Nephron progenitor cell (in vitro differentiated cells): ENCODE results near the gene ALS2CL.

ENCODE experiments used
- DNase-seq: peaks from one replicate; pipeline ENCODE4 v3.0.0; 2021
- H3K27ac Mint-ChIP-seq: 2 replicates; pipeline ENCODE4 v1.8.0; 2021; ENCODE audit warnings: mild to moderate bottlenecking, moderate library complexity, mixed read lengths
- H3K27me3 Mint-ChIP-seq: 2 replicates; pipeline ENCODE4 v1.8.0; 2021; ENCODE audit warnings: mild to moderate bottlenecking, low read depth, mixed read lengths; ENCODE audit not compliant: poor library complexity
- H3K36me3 Mint-ChIP-seq: 2 replicates; pipeline ENCODE4 v1.8.0; 2021; ENCODE audit warnings: low read depth, mixed read lengths
- H3K4me1 Mint-ChIP-seq: 2 replicates; pipeline ENCODE4 v1.8.0; 2021; ENCODE audit warnings: mixed read lengths
- H3K4me3 Mint-ChIP-seq: 2 replicates; pipeline ENCODE4 v1.8.0; 2021; ENCODE audit warnings: mild to moderate bottlenecking, moderate library complexity, mixed read lengths
- H3K9me3 Mint-ChIP-seq: 2 replicates; pipeline ENCODE4 v1.8.0; 2021; ENCODE audit warnings: mild to moderate bottlenecking, moderate library complexity, mixed read lengths
- TF ChIP-seq, protein P1 (sequence below): fragments of 200-600 bp; sonication (generic); IDR thresholded peaks from 2 replicates; pipeline ENCODE4 v1.5.0; 2021; ENCODE audit warnings: antibody characterized with exemption

Gene ALS2CL

DNA sequence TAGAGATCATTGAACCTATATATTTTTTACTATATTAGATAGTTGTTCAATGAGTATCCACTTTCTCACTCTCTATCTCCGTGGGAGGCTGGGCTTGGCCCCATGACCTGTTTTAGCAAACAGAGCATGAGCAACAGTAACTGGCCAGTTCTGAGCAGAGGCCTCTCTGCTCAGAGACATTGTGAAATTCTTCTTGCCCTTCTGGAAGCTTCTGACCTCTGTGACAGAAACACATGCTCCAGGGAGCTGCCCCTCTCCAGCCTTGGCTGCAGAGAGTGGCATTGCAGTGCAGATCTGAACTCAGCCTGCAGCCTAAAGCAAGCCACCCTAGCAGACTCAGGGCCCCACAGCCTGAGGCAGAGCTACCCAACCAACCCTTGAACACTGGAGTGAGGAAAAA lies 60.7 kb downstream of the ALS2CL start:
- H3K4me1 Mint-ChIP-seq = peaks cover 36% of the 10 kb centered on the region
- no peak overlapping the region for H3K27ac Mint-ChIP-seq
- H3K27me3 Mint-ChIP-seq = peaks cover 16% of the 10 kb centered on the region
- H3K9me3 Mint-ChIP-seq = no peaks in the 10 kb centered on the region
- H3K4me3 Mint-ChIP-seq = no peak overlapping the region
- TF ChIP-seq, protein P1, sequence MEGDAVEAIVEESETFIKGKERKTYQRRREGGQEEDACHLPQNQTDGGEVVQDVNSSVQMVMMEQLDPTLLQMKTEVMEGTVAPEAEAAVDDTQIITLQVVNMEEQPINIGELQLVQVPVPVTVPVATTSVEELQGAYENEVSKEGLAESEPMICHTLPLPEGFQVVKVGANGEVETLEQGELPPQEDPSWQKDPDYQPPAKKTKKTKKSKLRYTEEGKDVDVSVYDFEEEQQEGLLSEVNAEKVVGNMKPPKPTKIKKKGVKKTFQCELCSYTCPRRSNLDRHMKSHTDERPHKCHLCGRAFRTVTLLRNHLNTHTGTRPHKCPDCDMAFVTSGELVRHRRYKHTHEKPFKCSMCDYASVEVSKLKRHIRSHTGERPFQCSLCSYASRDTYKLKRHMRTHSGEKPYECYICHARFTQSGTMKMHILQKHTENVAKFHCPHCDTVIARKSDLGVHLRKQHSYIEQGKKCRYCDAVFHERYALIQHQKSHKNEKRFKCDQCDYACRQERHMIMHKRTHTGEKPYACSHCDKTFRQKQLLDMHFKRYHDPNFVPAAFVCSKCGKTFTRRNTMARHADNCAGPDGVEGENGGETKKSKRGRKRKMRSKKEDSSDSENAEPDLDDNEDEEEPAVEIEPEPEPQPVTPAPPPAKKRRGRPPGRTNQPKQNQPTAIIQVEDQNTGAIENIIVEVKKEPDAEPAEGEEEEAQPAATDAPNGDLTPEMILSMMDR = no peak
- no peaks in the 10 kb centered on the region for H3K36me3 Mint-ChIP-seq
- DNase-seq = no peak

DNA sequence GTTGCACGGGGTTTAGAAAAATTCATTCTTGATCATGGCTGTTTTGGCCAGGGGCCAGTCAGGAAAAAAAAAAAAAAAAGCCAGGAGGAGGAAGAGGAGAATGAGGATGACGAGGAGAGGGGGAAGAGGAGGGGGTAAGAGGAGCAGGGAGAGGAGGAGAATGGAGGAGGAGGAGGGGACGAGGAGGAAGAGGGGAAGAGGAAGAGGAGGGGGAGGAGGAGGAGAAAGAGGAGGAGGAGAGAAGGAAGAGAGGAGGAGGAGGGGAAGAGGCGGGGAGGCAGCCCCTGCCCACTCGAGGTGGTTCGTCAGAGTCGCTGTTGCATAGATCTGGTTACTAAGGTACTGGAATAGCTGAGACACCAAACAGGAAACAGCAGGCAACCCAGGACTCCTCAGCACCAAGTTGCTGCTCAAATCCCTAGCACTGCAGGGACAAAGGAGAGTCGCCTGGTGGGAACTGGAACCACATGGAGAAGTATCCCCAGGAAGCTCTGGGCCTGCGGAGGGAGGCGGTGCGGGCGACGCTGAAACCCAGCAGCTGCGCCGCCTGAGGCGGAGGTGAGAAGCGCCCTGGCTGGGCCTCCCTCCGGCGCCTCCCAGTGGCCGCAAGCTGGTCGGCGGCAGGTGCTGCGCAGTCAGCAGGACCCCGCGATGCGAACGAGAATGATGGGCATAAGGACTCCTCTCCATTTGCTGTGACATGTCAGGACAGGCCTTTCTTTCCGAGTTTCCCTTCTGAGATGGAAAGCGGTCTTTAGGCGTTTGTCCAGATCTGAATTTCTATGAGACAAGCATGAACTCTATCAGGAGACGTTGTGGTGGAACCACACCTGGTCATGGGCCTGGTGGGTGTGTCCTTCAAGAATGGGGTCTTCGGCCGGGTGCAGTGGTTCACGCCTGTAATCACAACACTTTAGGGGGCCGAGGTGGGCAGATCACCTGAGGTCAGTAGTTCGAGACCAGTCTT lies 63.6 kb downstream of the ALS2CL start:
- Mint-ChIP-seq H3K9me3 (no peaks in the 10 kb centered on the region), H3K4me1 (peaks cover 47% of the 10 kb centered on the region), H3K27me3 (peaks cover 14% of the 10 kb centered on the region), H3K4me3 (peak overlapping the region; percentile 69), H3K27ac (peak overlapping the region; percentile 98), H3K36me3 (no peaks in the 10 kb centered on the region)
- DNase-seq = peak; percentile 84
- TF ChIP-seq, protein P1 = peak; percentile 97

DNA sequence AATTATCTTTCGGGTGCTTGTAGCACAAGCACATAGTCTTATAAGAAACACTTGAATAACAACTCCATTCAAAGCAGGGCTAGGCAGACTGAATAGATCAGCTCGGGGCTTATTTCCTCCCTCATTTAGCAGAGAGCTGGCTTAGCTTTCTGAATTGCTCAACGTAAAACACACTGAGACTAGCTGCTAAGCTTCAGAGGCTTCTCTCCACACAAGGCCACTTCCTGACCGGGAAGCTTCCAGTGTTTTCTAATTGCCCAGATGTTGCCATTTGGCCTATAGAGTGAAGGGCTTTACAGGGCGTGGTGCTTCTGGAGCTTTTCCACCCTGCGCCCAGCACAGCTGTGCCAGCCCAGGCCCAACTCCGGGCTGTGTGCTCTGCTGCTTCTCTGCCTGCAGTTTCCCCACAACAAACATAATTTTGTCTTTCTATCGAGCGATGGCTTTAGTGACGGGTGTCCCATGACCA lies 64.5 kb downstream of the ALS2CL start:
- H3K4me3 Mint-ChIP-seq = peak overlapping the region; percentile 69
- H3K27ac Mint-ChIP-seq = peak overlapping the region; percentile 98
- H3K9me3 Mint-ChIP-seq = no peaks in the 10 kb centered on the region
- no peaks in the 10 kb centered on the region for H3K36me3 Mint-ChIP-seq
- H3K27me3 Mint-ChIP-seq = peaks cover 6% of the 10 kb centered on the region
- DNase-seq = no peak
- TF ChIP-seq, protein P1 = no peak
- H3K4me1 Mint-ChIP-seq = peaks cover 47% of the 10 kb centered on the region

DNA sequence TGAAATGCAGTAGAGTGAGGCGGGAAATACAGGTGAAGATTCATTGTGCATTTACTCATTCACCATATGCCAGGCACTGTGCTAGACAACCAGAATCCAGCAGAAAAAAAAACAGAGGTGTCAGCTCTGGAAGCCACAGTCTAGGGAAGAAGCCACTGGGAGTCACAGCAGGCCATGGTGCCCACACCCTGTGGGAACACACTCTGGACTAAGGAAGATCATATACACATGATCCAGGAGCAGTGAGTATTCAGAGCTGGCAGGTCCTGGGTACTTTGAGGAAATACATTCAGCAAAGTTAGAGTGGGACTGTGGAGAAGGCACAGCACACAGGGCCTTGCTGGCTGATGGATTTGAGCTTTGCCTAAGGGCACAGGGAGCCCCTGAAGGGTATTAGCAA lies 66.4 kb downstream of the ALS2CL start:
- no peak overlapping the region for H3K27ac Mint-ChIP-seq

DNA sequence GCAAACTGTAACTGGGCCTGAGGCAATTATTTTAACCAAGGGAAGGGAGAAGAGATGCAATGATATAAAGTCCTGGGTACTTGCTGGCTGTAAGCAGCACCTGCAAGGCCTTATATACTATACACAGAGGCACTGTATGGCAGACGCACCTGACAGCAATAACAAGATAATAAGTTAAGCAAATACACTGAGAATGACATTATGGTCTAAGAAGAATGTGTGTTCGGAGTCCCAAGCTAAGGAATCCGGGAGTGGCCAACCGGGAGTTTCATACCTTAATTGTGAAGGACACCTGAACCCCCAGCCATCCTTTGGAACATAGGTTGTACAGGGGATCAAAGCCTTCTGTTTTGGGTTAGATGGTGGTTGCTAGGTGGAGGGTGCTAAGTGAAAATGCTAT lies 67.4 kb downstream of the ALS2CL start:
- Mint-ChIP-seq H3K36me3 (no peaks in the 10 kb centered on the region), H3K4me1 (peaks cover 41% of the 10 kb centered on the region), H3K27ac (no peak overlapping the region), H3K4me3 (no peak overlapping the region), H3K9me3 (no peaks in the 10 kb centered on the region), H3K27me3 (peaks cover 2% of the 10 kb centered on the region)
- TF ChIP-seq, protein P1 = no peak
- DNase-seq = no peak

More for the DNA sequence above, 66.4 kb downstream of the ALS2CL start:
- no peak for DNase-seq
- Mint-ChIP-seq H3K4me3 (no peak overlapping the region), H3K27me3 (peaks cover 5% of the 10 kb centered on the region), H3K9me3 (no peaks in the 10 kb centered on the region), H3K36me3 (no peaks in the 10 kb centered on the region), H3K4me1 (peaks cover 40% of the 10 kb centered on the region)
- TF ChIP-seq, protein P1 = no peak
